ENCODE results near the gene CRADD.
"Not testable (repeated sequence)": the region's sequence is repeated elsewhere in the genome, so short reads cannot be mapped to it uniquely, and the experiment has no call there.

The CRADD gene

DNA sequence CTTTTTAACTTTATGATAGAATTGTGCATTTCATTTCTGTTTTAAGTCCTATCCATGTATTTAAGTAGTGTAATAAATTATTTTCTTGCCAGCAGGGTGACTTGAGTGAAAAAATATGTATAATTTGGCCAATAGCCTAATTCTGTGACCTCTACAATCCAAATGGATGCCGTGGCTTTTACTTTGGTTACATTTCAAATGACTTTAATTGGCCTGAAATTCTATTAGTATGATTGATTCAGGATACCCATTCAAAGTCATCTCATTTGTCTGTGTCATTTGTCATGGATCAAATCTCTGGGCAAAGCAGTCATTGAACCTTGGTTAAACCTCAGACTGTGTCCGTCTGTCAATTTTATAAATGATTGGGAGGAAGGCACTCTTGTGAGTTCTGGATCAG, 29.6 kb downstream of the CRADD start:
- no peak for DNase-seq (ENCODE audit: low read depth)

DNA sequence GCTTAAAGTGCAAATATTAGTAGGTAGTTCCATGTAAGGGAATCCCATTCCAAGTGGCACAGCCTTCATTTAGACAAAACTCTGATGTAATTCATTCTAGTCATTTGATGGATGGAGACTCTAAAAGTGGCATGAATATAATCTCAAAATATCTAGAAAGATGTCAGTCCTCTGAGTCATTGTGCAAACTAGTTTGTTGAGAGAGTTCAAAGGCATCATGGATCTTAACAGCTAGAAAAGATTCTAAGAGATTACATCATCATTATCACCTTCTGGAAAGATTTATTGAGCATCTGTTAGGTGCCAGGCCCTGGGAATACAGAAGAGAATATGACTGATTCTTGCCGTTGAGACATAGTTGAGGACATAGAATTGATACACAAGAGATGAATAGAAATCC, 30.7 kb downstream of the CRADD start:
- no peak for DNase-seq (ENCODE audit: low read depth)

DNA sequence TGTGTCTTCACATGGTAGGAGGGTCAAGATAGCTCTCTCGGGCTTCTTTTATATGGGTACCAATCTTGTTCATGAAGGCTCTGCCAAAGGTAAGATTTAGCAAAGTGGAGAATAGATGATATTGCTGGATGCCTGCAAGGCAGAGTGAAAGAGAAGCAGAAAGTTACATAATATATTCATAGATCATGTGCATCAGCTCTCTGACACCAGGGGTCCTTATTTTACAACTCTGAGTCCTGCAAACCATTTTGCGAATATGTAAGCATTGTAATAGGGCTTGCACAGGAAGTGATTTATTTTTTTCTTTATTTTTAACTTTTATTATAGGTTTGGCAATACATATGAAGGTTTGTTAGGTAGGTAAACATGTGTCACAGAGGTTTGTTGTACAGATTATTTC, 31.8 kb downstream of the CRADD start:
- DNase-seq (ENCODE audit: low read depth), result no peak

DNA sequence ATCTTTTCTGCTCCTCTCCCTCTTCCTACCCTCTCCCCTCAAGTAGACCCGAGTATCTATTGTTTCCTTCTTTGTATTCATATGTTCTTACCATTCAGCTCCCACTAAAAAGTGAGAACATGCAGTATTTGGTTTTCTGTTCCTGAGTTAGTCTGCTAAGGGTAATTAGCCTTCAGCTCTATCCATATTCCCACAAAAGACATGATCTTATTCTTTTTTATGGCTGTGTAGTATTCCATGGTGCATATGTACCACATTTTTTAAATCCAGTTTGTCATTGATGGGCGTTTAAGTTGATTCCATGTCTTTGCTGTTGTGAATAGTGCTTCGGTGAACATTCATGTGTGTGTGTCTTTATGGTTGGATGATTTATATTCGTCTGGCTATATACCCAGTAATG, 32.2 kb downstream of the CRADD start:
- DNase-seq (ENCODE audit: low read depth), result no peak

- DNase-seq (ENCODE audit: low read depth), result no peak
Measured at GRCh38 chr12:93710574-93710926, 33.4 kb downstream of the CRADD start.

DNA sequence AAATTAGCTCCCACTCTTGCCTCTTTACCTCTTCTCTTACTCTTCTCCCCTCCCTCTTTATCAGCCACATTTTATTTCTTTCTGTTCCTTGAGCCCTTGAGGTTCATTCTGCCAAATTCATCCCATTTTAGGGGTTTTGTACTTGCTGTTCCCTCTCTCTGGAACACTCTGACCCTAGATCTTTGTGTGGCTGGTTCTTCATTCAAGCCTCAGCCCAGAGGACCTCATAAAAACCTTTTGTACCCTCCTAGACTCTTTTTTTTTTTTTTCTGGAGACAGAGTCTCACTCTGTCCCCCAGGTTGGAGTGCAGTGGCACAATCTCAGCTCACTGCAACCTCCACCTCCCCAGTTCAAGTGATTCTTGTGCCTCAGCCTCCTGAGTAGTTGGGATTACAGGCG, 34.3 kb downstream of the CRADD start:
- not testable (repeated sequence) for DNase-seq (ENCODE audit: low read depth)

DNA sequence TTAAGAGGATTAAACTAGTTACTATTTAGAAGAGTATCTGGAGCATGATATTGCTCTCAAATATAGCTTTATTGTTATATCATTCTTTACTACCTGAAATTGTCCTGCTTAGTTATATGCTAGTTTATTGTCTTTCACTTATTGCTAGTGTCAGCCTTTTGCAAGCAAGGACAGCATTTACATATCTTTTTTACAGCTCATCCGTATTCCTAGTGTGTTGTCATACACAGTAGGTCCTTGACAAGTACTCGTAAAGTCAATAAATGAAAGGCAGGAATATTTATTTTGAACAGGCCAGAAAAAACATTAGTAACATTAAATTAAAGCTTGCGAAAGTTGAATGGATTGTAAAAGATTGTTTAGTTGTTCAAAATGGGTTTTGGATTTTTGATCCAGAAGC, 35.0 kb downstream of the CRADD start:
- DNase-seq (ENCODE audit: low read depth), result no peak

DNA sequence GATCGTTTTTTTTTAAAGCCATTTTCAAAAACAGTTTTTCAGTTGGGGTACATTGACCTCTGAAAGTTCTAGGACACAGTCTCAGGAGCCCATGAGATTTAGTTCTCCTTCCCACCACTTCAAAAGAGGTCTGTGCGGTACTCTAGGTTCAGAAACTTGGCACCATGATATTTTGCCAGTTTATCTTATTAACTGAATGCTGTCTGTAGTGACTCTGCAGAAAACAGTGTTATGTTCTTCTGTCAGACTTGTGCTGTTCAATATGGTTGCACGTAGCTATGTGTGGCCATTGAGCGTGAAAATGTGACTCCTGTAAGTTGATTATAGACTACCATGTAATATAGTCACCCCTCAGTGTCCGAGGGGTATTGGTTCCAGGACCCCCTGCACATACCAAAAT, 35.9 kb downstream of the CRADD start:
- no peak for DNase-seq (ENCODE audit: low read depth)

DNA sequence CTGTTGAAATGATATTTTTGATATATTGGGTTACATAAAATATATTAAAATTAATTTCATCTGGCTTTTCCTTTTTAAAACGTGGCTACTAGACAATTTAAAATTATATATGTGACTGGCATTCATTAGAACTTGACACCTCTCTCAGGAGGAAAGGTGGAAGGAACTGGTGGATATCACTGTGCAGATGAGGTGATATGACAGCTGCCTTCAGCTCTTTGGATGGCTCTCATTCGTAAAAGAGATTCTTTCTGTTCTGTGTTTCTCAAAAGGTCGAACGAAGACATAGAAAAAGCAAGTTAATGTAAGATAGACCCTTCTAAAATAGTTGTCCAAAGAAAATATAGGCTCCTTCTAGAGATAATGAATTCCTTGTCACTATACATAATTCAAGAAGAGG, 36.6 kb downstream of the CRADD start:
- DNase-seq (ENCODE audit: low read depth), result no peak

- DNase-seq (ENCODE audit: low read depth), result no peak
Measured at GRCh38 chr12:93714382-93714781, 37.2 kb downstream of the CRADD start.

- no peak for DNase-seq (ENCODE audit: low read depth)
Measured at GRCh38 chr12:93719710-93720109, 42.5 kb downstream of the CRADD start.

- no peak for DNase-seq (ENCODE audit: low read depth)
Measured at GRCh38 chr12:93720559-93720958, 43.4 kb downstream of the CRADD start.

DNA sequence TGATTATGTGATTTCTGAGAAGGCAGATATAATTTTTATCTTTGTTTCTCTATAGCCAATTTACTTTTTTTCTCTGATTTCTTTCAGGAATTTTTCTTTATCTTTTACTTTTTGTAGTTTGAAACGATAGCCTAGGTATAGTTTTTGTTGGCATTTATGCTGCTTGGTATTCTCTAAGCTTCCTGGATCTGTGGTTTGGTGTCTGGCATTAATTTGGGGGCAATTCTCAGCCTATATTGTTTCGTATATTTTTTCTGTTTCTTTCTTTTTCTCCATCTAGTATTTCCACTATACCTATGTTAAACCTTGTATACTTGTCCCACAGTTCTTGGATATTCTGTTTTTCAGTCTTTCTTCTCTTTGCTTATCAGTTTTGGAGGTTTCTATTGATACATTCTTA, 45.0 kb downstream of the CRADD start:
- no peak for DNase-seq (ENCODE audit: low read depth)

DNA sequence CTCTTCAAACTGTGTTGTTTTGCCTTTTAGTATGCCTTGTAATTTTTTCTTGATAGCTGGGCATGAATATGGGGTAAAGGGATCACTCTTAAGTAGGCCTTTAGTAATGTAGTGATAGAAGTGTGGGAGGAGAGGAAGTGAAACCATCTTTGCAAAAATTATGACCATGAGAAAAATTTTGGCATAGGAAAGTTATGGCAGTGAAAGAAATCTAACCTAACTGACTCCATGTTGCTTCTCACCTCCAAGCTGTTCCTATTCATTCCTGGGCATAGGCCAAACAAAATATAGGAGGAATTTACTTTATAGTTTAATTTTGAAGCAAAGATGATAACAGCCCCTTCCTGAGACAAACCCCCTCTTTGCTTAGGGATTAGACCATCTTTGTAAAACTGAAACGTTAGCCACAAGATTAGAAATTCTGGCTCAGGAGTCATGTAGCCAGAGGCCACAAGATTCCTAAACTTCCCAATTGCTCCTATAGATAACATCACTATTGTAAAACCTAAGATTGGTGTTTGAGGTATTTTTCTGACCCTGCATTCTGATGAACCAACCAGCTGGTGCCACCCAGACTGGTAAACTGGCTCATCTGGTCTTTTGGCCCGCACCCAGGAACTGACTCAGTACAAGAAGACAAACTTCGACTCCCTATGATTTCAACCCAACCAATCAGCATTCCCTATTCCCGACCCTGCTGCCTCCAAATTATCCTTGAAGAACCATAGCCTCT, 45.8 kb downstream of the CRADD start:
- DNase-seq (ENCODE audit: low read depth), result no peak

DNA sequence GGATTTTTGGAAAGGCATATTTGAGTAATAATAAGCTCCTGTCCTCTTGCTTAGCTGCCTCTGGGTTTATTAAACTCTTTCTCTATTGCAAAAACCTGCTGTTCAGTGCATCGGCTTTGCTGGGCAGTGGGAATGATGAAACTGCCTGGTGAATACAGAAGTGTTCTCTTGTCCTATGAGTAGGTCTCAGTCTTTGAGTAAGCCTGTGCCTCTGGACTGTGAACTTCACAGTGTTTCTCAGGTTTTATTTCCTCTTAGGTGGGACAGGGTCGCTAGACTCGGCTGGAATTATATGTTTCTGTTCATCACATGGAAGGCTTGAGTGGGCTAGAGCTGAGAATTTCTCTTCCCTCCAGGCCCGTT, 46.4 kb downstream of the CRADD start:
- no peak for DNase-seq (ENCODE audit: low read depth)

DNA sequence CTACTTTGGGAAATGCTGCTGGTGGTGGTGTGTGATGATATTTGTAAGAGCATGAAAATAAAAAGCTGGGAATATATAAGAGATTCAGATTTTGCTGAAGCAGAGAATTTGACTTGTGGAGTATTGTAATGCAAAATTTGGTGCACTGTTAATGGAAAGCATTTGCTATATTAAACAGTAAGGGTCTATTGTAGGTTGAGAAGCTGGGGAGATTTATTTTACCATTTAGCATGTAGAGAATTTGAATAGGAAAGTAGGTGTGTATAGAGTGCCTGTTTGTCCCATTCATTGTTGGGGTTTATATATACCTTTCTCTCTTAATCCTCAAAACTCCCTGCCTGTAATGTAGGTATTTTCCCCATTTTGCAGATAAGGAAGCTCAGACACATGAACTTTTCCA, 48.4 kb downstream of the CRADD start:
- no peak for DNase-seq (ENCODE audit: low read depth)

DNA sequence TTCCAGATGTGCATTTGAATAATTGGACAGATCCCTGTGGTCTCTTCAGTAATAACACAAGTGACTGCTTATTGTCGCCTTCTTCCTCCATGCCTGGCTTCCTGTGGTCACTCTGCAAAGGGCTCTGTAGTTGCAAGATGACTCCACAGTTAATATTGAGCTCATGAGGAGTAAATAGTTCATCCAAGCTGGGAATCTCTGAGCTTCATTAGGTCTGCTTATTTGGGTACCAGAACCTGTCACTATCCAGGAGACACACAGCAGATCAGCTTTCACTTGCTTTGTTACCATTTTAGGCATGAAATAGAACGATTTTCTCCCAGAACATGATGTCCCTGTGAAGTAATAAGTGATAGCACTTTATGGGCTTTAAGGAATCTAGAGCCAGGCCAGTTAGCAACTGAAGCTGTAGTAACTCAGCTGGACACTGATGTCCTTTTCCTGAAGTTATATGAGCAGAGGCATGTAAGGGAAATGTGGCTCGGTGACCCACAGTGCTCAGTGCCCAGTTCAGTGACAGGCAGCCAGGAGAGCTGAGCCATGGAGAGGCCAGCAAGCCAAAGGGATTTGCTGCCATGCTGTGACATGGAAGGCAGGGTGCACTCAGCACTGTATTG, 50.1 kb downstream of the CRADD start:
- no peak for DNase-seq (ENCODE audit: low read depth)

- no peak for DNase-seq (ENCODE audit: low read depth)
Measured at GRCh38 chr12:93727911-93728310, 50.7 kb downstream of the CRADD start.

DNA sequence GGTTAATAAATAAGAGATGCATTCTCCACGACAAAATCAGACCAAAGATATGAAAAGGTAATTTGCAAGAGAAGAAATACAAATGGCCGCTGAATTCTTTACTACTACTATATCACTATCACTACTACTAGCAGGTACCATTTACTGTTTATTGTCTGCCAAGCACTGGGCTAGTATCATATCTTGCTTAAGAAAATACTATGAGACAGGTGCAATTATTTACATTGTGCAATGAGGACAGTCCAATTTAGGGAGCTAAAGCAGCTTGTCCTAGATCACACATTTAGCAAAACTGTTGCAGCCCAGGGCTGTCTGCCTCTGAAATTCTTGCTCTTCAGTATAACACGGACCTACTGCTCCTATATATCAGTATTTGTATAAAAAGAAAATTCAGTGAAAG, 52.8 kb downstream of the CRADD start:
- no peak for DNase-seq (ENCODE audit: low read depth)

DNA sequence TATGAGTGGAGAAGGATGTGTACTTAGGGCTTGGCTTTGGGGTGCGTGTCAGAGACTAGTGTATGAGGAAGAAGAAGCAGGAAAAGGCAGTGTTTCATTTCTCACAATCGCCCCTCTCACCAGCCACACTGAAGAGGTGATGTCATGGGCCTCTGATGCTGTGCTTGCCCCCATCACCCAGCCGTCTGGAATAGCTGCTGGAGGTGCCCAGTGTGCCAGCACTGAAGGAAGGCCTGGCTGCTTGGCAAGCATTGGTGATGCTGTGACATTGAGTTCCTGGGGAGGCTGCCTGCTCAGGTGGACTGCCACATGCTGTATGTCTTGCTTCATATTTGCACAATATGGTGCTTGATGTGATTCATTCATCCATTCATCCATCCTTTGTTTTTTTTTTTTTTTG, 56.2 kb downstream of the CRADD start:
- no peak for DNase-seq (ENCODE audit: low read depth)

DNA sequence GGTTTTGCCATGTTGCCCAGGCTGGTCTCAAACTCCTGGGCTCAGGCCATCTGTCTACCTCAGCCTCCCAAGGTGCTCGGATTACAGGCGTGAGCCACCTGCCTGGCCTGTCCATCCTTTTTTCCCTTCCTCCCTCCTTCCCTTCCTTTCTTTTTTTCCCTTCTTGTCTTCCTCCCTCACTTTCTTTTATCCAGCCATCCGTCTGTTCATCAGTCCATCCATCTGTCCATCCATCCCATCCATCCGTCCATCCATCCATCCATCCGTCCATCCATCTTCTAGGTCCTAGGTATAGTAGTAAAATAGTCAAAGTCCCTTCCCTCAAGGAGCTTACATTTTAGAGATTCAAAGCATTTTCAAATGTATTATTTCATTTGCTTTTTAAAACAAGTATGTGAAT, 56.8 kb downstream of the CRADD start:
- DNase-seq (ENCODE audit: low read depth), result no peak

DNA sequence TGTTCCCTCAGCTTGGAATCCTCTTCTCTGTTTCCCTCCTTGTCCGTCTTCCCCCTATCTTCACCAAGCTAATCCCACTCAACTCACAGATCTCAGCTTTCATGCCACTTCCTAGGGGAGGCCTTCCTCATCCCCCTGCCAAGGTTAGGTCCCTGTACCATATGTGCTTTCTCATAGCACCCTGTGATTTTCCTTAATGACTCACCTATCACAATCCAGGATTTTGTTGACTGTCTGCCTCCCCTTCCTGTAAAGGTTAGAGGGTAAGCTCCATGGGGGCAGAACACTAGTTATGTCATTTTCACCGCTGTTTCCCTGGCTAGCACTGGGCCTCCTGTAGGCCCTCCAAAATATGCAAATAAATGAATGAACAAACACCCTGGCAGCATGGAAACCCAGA, 57.6 kb downstream of the CRADD start:
- DNase-seq (ENCODE audit: low read depth), result no peak

DNA sequence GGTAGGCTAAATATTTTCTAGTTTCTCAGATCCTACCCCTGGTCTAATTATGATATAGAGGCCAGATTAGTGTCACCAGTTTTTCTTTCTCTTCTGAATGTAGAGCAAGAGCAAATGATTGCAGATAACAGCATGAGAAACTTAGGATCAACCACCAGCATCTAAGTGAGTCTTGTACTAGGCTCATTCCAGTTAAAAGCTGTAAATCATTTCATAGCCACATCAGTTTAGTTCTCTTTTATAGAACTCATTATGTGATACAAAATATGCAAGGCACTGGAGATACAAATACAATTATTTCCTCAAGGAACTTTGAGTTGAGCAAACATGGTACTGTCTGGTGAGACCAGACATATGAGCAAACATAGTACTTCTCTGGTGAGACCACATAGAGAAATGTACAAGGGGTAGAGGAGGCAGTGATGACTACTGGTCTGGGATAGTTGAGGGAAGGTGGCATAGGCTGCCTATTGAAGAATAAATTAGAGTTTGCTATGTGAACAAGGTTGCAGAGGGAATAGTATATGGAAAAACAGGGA, 59.5 kb downstream of the CRADD start:
- DNase-seq (ENCODE audit: low read depth), result no peak
